HL-60 (cell line): ENCODE results near the gene BRSK2.

Source experiments
- DNase-seq, 2 experiments: peaks; one replicate each; pipeline ENCODE4 v3.0.0-alpha.2; 2010 to 2020; ENCODE audit warnings: low read depth in 1 of 2, low spot score in 1 of 2
- H3K27ac ChIP-seq: fragments of 250-450 bp; sonication (Bioruptor Pico); replicated peaks from 2 replicates; pipeline ENCODE4 v1.5.1; 2020; ENCODE audit warnings: mild to moderate bottlenecking, moderate library complexity
- H3K27me3 ChIP-seq: fragments of 250-450 bp; sonication (Bioruptor Pico); 2 replicates; pipeline ENCODE4 v1.5.1; 2021; ENCODE audit warnings: mild to moderate bottlenecking, moderate library complexity; ENCODE audit not compliant: insufficient read depth, poor library complexity, severe bottlenecking
- H3K4me3 ChIP-seq: replicated peaks from 2 replicates; pipeline ENCODE4 v1.5.1; 2011; ENCODE audit warnings: mild to moderate bottlenecking, control low read depth, low read length; ENCODE audit not compliant: insufficient read depth
- GABPA ChIP-seq: IDR thresholded peaks from 2 replicates; pipeline ENCODE4 v1.6.1; 2012; ENCODE audit warnings: low read depth
- POLR2AphosphoS5 ChIP-seq: IDR thresholded peaks from 2 replicates; pipeline ENCODE4 v1.6.1; 2012; ENCODE audit warnings: low read depth
- SPI1 ChIP-seq: IDR thresholded peaks from 2 replicates; pipeline ENCODE4 v1.6.1; 2012; ENCODE audit warnings: low read depth, mild to moderate bottlenecking, borderline replicate concordance
- TF ChIP-seq, protein P1 (sequence below): IDR thresholded peaks from 2 replicates; pipeline ENCODE4 v1.6.1; 2012; ENCODE audit warnings: low read depth; ENCODE audit not compliant: insufficient replicate concordance
- TF ChIP-seq, protein P2 (sequence below): IDR thresholded peaks from one replicate; pipeline ENCODE4 v1.5.1; 2011; ENCODE audit warnings: low read length, control low read depth, inconsistent platforms; ENCODE audit not compliant: insufficient read depth

Gene BRSK2

DNA sequence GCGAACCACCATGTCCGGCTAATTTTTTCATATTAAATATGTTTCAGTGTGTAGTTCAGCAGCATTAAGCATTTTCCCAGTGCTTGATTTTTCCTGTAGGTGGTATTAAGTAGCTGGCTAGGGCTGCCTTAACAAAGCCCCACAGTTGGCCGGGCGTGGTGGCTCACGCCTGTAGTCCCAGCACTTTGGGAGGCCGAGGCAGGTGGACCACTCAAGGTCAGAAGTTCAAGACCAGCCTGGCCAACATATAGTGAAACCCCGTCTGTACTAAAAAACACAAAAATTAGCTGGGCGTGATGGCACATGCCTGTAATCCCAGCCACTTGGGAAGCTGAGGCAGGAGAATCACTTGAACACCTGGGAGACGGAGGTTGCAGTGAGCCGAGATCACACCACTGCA, 46.8 kb upstream of the BRSK2 start:
- Histone ChIP-seq H3K4me3 (no peak overlapping the region), H3K27me3 (peaks cover 3% of the 10 kb centered on the region), H3K27ac (no peak overlapping the region)
- no peak for DNase-seq
- TF ChIP-seq GABPA (no peak), SPI1 (no peak), POLR2AphosphoS5 (no peak)
- TF ChIP-seq, protein P1, sequence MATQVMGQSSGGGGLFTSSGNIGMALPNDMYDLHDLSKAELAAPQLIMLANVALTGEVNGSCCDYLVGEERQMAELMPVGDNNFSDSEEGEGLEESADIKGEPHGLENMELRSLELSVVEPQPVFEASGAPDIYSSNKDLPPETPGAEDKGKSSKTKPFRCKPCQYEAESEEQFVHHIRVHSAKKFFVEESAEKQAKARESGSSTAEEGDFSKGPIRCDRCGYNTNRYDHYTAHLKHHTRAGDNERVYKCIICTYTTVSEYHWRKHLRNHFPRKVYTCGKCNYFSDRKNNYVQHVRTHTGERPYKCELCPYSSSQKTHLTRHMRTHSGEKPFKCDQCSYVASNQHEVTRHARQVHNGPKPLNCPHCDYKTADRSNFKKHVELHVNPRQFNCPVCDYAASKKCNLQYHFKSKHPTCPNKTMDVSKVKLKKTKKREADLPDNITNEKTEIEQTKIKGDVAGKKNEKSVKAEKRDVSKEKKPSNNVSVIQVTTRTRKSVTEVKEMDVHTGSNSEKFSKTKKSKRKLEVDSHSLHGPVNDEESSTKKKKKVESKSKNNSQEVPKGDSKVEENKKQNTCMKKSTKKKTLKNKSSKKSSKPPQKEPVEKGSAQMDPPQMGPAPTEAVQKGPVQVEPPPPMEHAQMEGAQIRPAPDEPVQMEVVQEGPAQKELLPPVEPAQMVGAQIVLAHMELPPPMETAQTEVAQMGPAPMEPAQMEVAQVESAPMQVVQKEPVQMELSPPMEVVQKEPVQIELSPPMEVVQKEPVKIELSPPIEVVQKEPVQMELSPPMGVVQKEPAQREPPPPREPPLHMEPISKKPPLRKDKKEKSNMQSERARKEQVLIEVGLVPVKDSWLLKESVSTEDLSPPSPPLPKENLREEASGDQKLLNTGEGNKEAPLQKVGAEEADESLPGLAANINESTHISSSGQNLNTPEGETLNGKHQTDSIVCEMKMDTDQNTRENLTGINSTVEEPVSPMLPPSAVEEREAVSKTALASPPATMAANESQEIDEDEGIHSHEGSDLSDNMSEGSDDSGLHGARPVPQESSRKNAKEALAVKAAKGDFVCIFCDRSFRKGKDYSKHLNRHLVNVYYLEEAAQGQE, result no peak
- TF ChIP-seq, protein P2, sequence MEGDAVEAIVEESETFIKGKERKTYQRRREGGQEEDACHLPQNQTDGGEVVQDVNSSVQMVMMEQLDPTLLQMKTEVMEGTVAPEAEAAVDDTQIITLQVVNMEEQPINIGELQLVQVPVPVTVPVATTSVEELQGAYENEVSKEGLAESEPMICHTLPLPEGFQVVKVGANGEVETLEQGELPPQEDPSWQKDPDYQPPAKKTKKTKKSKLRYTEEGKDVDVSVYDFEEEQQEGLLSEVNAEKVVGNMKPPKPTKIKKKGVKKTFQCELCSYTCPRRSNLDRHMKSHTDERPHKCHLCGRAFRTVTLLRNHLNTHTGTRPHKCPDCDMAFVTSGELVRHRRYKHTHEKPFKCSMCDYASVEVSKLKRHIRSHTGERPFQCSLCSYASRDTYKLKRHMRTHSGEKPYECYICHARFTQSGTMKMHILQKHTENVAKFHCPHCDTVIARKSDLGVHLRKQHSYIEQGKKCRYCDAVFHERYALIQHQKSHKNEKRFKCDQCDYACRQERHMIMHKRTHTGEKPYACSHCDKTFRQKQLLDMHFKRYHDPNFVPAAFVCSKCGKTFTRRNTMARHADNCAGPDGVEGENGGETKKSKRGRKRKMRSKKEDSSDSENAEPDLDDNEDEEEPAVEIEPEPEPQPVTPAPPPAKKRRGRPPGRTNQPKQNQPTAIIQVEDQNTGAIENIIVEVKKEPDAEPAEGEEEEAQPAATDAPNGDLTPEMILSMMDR, result no peak

DNA sequence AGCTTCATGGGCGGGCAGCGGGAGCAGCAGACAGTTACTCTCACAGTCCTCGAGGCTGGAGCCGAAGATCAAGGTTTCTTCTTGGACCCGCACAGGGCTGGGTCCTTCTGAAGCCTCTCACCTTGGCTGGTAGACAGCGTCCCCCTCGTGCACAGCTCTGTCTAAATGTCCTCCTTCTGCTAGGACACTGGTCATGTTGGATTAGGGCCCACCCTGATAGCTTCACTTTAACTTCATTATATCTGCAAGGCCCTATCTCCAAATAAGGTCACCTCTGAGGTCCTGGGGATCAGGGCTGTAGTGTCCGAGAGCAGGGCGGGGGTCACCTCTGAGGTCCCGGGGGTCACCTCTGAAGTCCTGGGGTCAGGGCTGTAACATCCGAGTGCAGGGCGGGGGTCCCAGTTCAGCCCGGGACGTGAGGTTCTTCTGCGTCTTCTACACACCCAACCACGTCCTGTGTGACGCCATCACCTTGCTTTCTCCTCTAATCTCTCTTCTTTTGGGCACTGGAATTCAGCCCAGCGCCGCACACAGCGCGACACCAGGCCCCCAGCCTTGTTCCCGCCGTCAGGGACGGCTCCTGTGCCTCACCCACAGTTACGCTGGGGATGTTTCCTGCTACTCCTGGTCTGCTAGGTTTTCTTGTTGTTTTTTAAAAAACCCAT, 46.2 kb upstream of the BRSK2 start:
- TF ChIP-seq, protein P2, result no peak
- TF ChIP-seq, protein P1, result no peak
- TF ChIP-seq POLR2AphosphoS5 (no peak), SPI1 (no peak), GABPA (no peak)
- no peak for DNase-seq
- Histone ChIP-seq H3K27me3 (peaks cover 3% of the 10 kb centered on the region), H3K4me3 (no peak overlapping the region), H3K27ac (no peak overlapping the region)

DNA sequence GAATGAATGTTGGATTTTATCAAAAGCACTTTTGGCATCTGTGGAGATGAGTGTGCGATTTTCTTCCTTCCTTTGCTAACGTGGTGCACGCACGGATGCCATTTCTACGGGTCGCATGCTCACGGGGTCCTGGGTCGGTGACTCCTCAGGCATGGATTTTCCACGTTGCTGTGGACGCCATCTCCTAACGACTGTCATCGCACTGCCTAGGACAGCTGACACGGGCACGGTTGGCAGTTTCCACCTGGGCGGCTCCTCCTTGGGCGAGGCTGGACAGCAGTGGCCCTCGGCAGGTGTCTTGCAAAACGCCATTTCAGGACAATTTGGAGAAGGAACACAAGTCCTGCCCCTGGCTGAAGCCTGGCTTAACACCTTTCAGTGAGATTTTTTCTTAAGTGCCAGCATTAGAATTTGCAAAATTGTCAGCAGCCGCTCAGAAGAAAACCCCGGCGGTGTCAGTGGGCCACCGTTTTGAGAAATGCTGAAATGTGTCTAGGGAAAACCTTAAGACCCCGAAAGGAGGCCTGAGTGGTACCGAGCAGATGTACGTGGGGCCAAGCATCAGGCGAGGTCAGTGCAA, 45.6 kb upstream of the BRSK2 start:
- TF ChIP-seq SPI1 (no peak), GABPA (no peak), POLR2AphosphoS5 (no peak)
- TF ChIP-seq, protein P1, result no peak
- TF ChIP-seq, protein P2, result no peak
- peaks cover 3% of the 10 kb centered on the region for H3K27me3 ChIP-seq
- DNase-seq, result no peak
- H3K4me3 ChIP-seq, result no peak overlapping the region
- no peak overlapping the region for H3K27ac ChIP-seq
